OCI-LY3 (cell line): ENCODE results near the gene CEP112.

Source experiments
- EZH2phosphoT487 ChIP-seq: fragments of 200-600 bp; shearing (Covaris generic); IDR thresholded peaks from 2 replicates; pipeline ENCODE4 v1.6.1; 2018; ENCODE audit warnings: antibody characterized with exemption, mixed run types, low read depth
- TF ChIP-seq, protein P1 (sequence below): fragments of 200-600, 300-600 bp; sonication (generic); IDR thresholded peaks from 2 replicates; pipeline ENCODE4 v1.5.1; 2014; ENCODE audit warnings: antibody characterized with exemption, low read length, low read depth

- TF ChIP-seq, protein P1, sequence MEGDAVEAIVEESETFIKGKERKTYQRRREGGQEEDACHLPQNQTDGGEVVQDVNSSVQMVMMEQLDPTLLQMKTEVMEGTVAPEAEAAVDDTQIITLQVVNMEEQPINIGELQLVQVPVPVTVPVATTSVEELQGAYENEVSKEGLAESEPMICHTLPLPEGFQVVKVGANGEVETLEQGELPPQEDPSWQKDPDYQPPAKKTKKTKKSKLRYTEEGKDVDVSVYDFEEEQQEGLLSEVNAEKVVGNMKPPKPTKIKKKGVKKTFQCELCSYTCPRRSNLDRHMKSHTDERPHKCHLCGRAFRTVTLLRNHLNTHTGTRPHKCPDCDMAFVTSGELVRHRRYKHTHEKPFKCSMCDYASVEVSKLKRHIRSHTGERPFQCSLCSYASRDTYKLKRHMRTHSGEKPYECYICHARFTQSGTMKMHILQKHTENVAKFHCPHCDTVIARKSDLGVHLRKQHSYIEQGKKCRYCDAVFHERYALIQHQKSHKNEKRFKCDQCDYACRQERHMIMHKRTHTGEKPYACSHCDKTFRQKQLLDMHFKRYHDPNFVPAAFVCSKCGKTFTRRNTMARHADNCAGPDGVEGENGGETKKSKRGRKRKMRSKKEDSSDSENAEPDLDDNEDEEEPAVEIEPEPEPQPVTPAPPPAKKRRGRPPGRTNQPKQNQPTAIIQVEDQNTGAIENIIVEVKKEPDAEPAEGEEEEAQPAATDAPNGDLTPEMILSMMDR, result no peak
- no peak for TF ChIP-seq EZH2phosphoT487
These were observed 39.1 kb upstream of the CEP112 start for GRCh38 chr17:66230922-66231591.
